ENCODE data around the gene TNRC6C. TPM values are rescaled to one million over a fixed set of nuclear protein-coding genes. Genes with fewer than 3 reads are reported as not detected.

TNRC6C gene
- total and polyA plus RNA-seq, 2 of the 13 experiments (the other 11 are each of a cell fraction or from before 2014, with no cell fraction given): 0.66 to 4.9 TPM

- 0 out of 2 replicates have a peak, but pooled peaks have one; percentile 35 for TF ChIP-seq PREB (CRISPR knock-in tag; IDR thresholded peaks at IDR 0.05)
- no peak for TF ChIP-seq DMAP1 (CRISPR knock-in tag; IDR thresholded peaks at IDR 0.05)
- TF ChIP-seq ZNF580 (CRISPR knock-in tag; IDR thresholded peaks at IDR 0.05; ENCODE audit: borderline replicate concordance, low read depth): peak; percentile 61; the same call in 1 of the 2 replicates
- peak; percentile 87 for TF ChIP-seq KLF12 (CRISPR knock-in tag; IDR thresholded peaks at IDR 0.05; ENCODE audit: borderline replicate concordance)
- TF ChIP-seq PPARG (CRISPR knock-in tag; conservative IDR thresholded peaks at IDR 0.05): peak; percentile 62; the same call in 1 of the 2 replicates
- TF ChIP-seq KDM3A (CRISPR knock-in tag; IDR thresholded peaks at IDR 0.05; ENCODE audit: low read depth): peak; percentile 97; the same call in 1 of the 2 replicates
- 0 out of 2 replicates have a peak, but pooled peaks have one; percentile 71 for TF ChIP-seq REPIN1 (CRISPR knock-in tag; IDR thresholded peaks at IDR 0.05; ENCODE audit: borderline replicate concordance, low read depth)
- TF ChIP-seq KLF11 (CRISPR knock-in tag; IDR thresholded peaks at IDR 0.05): no peak
- no peak for TF ChIP-seq ZBTB3 (CRISPR knock-in tag; IDR thresholded peaks at IDR 0.05; ENCODE audit: borderline replicate concordance, low read depth)
- TF ChIP-seq AHR (CRISPR knock-in tag; IDR thresholded peaks at IDR 0.05): 0 out of 2 replicates have a peak, but pooled peaks have one; percentile 75
- TF ChIP-seq ZNF614 (CRISPR knock-in tag; IDR thresholded peaks at IDR 0.05; ENCODE audit: borderline replicate concordance): peak; percentile 50; the same call in 1 of the 2 replicates
- TF ChIP-seq HIC2 (CRISPR knock-in tag; IDR thresholded peaks at IDR 0.05; ENCODE audit: low read depth): no peak
- no peak for TF ChIP-seq PBX3 (CRISPR knock-in tag; IDR thresholded peaks at IDR 0.05; ENCODE audit: borderline replicate concordance)
- no peak for TF ChIP-seq ZKSCAN1 (IDR thresholded peaks at IDR 0.05; ENCODE audit: low read length)
- peak; percentile 68; the same call in 1 of the 2 replicates for TF ChIP-seq ZFP91 (CRISPR knock-in tag; IDR thresholded peaks at IDR 0.05; ENCODE audit: borderline replicate concordance)
- no peak for TF ChIP-seq ZSCAN21 (CRISPR knock-in tag; IDR thresholded peaks at IDR 0.05; ENCODE audit: borderline replicate concordance)
- peak; percentile 46; the same call in 1 of the 2 replicates for TF ChIP-seq SALL1 (CRISPR knock-in tag; IDR thresholded peaks at IDR 0.05)
- peak; percentile 59 for TF ChIP-seq ZNF574 (CRISPR knock-in tag; IDR thresholded peaks at IDR 0.05)
- no peak; the same call in 1 of the 2 replicates for TF ChIP-seq MAF1 (CRISPR knock-in tag; IDR thresholded peaks at IDR 0.05; ENCODE audit: borderline replicate concordance)
These were observed 154.3 kb downstream of the TNRC6C start (continued) for GRCh38 chr17:78112518-78113471.
